ENCODE data around the gene SLC49A3.

SLC49A3 gene

GRCh38 chr4:730511-730910, 41.6 kb upstream of the SLC49A3 start:
- Histone ChIP-seq H3K9me3 (ENCODE audit: control insufficient read depth, low read length) (no peaks in the 10 kb centered on the region), H3K4me3 (ENCODE audit: low read depth, low read length) (no peak overlapping the region), H3K4me1 (no peaks in the 10 kb centered on the region), H3K9ac (no peak overlapping the region), H3K4me2 (ENCODE audit: low read length) (no peak overlapping the region), H2AFZ (no peak overlapping the region), H3K36me3 (ENCODE audit: control insufficient read depth, insufficient read depth, low read length) (no peaks in the 10 kb centered on the region), H3K27me3 (ENCODE audit: control insufficient read depth, insufficient read depth, low read length) (no peaks in the 10 kb centered on the region), H3K79me2 (no peaks in the 10 kb centered on the region), H3K27ac (no peak overlapping the region)
- no peak for TF ChIP-seq CTCF (IDR thresholded peaks at IDR 0.05)

- Histone ChIP-seq H3K4me1 (no peaks in the 10 kb centered on the region), H3K27ac (no peak overlapping the region), H3K9me3 (ENCODE audit: control insufficient read depth, low read length) (no peaks in the 10 kb centered on the region), H3K27me3 (ENCODE audit: control insufficient read depth, insufficient read depth, low read length) (no peaks in the 10 kb centered on the region), H3K36me3 (ENCODE audit: control insufficient read depth, insufficient read depth, low read length) (no peaks in the 10 kb centered on the region), H3K9ac (no peak overlapping the region), H3K79me2 (no peaks in the 10 kb centered on the region), H2AFZ (no peak overlapping the region), H3K4me3 (ENCODE audit: low read depth, low read length) (no peak overlapping the region), H3K4me2 (ENCODE audit: low read length) (no peak overlapping the region)
- TF ChIP-seq CTCF (IDR thresholded peaks at IDR 0.05): no peak
These were observed 40.7 kb upstream of the SLC49A3 start for GRCh38 chr4:729336-730315.

GRCh38 chr4:727576-727975, 38.6 kb upstream of the SLC49A3 start:
- H3K27me3 ChIP-seq (ENCODE audit: control insufficient read depth, insufficient read depth, low read length): no peaks in the 10 kb centered on the region
- H3K4me3 ChIP-seq (ENCODE audit: low read depth, low read length): no peak overlapping the region
- no peaks in the 10 kb centered on the region for H3K36me3 ChIP-seq (ENCODE audit: control insufficient read depth, insufficient read depth, low read length)
- H3K9ac ChIP-seq: no peak overlapping the region
- H3K27ac ChIP-seq: no peak overlapping the region
- H2AFZ ChIP-seq: no peak overlapping the region
- no peaks in the 10 kb centered on the region for H3K9me3 ChIP-seq (ENCODE audit: control insufficient read depth, low read length)
- H3K4me1 ChIP-seq: no peaks in the 10 kb centered on the region
- no peak overlapping the region for H3K4me2 ChIP-seq (ENCODE audit: low read length)
- no peak for TF ChIP-seq CTCF (IDR thresholded peaks at IDR 0.05)
- H3K79me2 ChIP-seq: no peaks in the 10 kb centered on the region

DNA sequence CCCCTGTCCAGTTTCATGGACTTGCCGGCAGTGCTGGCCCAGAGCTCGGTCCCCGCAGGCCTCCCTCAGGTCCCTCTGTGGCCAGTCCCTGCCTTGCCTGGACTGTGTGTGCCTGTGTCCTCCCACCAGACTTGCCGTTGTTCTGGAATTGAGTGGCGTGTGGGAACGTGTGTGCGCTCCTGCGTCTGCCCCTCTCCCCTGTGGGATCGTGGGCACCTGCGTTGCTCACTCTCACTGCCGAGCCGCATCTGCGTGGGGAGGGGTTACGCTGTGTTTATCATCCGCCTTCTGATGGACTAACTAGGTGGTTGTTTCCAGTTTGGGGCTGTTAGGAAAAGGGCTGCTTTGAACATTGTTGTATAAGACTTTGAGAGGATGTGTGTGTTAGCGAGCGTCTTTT, 37.9 kb upstream of the SLC49A3 start:
- Histone ChIP-seq H3K27me3 (ENCODE audit: control insufficient read depth, insufficient read depth, low read length) (no peaks in the 10 kb centered on the region), H3K4me2 (ENCODE audit: low read length) (no peak overlapping the region), H3K27ac (no peak overlapping the region), H3K4me3 (ENCODE audit: low read depth, low read length) (no peak overlapping the region), H3K4me1 (no peaks in the 10 kb centered on the region), H2AFZ (no peak overlapping the region), H3K9me3 (ENCODE audit: control insufficient read depth, low read length) (no peaks in the 10 kb centered on the region), H3K9ac (no peak overlapping the region), H3K79me2 (no peaks in the 10 kb centered on the region), H3K36me3 (ENCODE audit: control insufficient read depth, insufficient read depth, low read length) (no peaks in the 10 kb centered on the region)
- TF ChIP-seq CTCF (IDR thresholded peaks at IDR 0.05): no peak
